Measurements from ENCODE around the gene HPX.
A peak's percentile ranks its signal among the peaks of the same experiment; 100 is the strongest.

HPX gene, protein sequence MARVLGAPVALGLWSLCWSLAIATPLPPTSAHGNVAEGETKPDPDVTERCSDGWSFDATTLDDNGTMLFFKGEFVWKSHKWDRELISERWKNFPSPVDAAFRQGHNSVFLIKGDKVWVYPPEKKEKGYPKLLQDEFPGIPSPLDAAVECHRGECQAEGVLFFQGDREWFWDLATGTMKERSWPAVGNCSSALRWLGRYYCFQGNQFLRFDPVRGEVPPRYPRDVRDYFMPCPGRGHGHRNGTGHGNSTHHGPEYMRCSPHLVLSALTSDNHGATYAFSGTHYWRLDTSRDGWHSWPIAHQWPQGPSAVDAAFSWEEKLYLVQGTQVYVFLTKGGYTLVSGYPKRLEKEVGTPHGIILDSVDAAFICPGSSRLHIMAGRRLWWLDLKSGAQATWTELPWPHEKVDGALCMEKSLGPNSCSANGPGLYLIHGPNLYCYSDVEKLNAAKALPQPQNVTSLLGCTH

DNA sequence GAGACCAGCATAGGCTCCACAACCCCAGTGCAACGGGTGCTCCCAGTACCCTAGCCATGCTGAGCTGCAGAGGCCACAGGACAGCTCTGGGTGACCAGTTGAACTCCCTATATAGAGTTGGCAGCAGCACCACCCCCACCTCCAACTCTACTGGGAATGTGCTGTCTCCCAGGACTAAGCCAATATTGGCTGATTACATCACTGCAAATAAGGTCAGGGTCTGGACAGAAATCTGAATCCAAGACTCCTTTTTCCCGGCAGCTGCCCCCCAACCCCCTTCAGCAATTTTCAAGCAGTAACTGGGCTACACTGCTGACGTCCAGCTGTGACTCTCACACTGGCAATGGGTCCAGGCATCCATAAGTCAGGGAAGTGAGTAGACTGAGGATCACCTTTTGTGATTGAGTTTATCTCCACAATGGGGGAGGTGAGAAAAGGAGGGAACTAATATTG, at the start of gene HPX:
HPX (minus strand) TSS at position 82 of the 453 bp plus-strand sequence; CDS start at position 58, 24 bp downstream.
- no peak for DNase-seq

DNA sequence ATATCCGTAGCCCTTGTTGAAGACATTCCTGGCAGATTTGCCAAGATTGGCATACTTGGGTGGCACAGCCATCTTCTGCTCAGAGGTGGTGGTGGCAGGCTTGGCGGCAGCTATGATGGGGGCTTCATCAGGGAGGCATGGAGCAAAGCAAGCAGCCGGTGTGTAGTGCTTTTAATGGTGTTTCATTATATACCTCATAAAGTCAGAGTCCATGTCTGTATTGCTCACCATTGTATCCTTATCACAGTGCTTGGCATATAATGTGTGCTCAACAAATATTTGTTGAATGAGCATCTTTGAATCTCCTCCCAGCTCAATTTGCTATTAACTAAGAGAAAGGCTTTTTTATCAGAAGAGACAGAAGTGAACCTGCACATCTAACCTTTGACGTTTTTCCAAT, 48.5 kb upstream of the HPX start:
- no peak for DNase-seq

DNA sequence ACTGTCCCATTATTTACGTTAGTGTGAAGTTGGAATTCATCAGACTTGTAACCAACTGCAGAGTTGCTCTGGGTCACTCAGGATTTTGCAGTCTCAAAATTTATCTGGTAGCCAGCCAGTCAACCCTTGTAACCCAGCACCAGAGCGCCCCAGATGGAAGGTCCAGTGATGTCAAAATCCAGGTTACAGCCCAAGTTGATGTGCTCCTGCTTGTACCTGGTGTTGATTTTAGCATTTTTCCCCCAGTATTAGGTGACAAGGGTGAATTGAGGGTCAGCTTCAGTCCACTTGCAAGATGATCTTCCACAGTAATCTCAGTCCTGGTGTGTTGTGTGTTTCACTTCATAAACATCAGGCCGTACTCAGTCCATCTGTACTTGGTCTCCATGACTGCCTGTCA, 48.0 kb upstream of the HPX start:
- DNase-seq, result no peak

DNA sequence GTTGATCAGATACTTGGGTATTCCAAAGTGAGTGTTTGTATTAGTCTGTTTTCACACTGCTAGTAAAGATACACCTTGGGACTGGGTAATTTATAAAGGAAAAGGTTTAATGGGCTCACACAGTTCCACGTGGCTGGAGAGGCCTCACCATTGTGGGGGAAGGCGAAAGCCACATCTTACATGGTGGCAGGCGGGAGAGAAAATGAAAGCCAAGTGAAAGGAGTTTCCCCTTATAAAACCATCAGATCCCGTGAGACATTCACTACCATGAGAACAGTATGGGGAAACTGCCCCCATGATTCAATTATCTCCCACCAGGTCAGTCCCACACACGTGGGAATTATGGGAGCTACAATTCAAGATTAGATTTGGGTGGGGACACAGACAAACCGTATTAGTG, 47.6 kb upstream of the HPX start:
- DNase-seq, result no peak

DNA sequence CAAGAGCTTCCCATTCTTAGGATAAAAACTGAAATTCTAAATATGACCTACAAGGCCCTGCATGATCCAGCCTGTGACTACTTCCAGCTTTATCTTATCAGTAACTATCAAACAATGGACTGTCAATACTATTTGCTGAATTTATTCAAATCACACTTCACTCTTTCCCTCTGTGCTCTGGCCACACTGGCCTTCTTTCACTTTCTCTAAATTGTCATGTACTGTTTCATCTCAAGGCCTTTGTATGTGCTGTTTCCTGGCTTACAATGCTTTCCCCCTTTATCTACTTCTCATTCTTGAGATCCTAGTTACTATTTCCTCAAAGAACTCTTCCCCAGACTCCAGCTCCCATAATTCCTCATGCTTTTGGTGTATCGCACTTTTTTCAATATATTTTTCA, 46.2 kb upstream of the HPX start:
- DNase-seq, result no peak

DNA sequence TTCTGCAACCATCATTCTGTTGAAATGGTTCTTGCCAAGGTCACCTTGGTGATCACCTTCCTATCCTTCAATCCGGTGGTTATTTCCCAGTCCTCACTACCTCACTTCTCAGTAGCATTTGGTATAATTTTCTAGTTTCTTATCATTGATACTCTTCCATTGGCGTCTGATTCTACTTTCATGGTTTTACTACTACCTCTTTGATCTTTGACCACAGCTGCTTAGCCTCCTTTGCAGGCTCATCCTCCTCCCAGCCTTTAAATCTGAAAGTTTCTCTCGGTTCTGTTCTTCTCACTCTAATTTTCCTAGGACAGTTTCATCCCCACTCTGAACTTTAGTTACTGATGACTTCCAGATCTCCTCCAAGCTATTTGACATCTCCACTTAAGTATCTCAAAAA, 45.5 kb upstream of the HPX start:
- DNase-seq, result no peak

DNA sequence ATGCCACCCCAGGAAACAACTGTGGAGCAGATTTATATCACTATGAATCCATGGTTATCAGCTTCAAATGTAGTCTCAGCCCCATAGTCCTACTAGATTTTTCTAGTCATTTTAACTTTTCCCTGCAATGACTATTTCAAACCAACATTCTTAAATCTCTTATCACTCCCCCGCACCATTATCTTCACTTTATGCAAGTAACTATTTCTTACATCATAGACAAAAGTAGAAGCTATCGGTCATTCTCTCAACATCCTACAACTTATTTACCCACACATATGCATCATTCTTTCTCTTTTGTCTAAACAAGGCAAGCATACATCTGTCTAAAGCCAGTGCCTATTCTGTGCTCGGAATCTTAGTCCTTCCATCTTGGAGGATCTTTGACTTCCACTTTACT, 44.9 kb upstream of the HPX start:
- DNase-seq, result no peak

DNA sequence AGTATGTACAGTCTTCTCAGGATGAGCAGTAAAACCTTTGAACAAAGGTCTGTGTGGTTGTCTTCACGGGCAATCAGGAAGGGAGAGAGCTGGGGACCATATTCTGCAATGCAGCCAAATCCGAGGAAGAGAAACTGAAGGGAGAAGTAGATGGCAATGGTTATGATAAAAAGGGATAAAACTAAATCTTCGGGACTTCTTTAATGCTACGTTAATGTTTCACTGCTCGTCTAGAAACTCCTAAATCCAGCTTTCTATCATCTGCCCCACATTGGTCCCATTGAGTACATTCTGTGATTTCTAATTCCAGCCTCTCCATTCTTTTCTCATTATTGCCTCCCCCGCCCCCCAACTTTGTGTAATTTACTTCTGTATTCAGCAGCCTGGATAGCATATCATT, 42.2 kb upstream of the HPX start:
- no peak for DNase-seq

DNA sequence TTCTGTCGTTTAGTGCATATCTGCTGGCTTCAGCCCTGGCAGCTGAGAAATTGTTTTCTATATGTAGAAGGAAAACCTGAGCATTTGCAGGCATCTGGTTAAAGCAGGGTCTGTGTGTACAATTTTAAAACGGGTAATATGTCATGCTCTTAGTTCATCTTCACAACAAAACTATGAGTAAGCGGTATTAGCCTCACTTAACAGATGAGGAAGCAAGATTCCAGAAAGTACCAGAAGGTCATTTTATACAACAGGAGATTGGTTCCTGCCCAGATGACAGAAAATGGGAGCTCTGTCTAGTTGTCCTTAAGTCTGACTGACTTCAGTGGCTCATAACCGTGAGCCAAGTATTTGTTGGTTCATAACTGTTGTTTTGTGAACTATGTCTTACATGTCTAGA, 41.7 kb upstream of the HPX start:
- DNase-seq, result no peak

DNA sequence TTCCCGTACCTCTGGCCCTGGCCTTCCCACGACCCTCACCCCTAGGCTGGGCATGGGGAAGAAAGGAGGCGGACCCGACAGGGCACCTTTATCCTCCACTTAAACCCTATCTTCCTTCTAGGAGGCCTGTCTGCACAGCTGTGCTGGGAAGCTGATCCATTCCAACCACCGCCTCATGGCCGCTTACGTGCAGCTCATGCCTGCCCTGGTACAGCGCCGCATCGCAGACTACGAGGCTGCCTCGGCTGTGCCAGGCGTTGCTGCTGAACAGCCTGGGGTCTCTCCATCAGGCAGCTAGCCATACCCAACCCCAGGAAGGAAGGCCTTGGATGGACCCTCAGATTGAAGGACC, 41.1 kb upstream of the HPX start:
- no peak for DNase-seq

DNA sequence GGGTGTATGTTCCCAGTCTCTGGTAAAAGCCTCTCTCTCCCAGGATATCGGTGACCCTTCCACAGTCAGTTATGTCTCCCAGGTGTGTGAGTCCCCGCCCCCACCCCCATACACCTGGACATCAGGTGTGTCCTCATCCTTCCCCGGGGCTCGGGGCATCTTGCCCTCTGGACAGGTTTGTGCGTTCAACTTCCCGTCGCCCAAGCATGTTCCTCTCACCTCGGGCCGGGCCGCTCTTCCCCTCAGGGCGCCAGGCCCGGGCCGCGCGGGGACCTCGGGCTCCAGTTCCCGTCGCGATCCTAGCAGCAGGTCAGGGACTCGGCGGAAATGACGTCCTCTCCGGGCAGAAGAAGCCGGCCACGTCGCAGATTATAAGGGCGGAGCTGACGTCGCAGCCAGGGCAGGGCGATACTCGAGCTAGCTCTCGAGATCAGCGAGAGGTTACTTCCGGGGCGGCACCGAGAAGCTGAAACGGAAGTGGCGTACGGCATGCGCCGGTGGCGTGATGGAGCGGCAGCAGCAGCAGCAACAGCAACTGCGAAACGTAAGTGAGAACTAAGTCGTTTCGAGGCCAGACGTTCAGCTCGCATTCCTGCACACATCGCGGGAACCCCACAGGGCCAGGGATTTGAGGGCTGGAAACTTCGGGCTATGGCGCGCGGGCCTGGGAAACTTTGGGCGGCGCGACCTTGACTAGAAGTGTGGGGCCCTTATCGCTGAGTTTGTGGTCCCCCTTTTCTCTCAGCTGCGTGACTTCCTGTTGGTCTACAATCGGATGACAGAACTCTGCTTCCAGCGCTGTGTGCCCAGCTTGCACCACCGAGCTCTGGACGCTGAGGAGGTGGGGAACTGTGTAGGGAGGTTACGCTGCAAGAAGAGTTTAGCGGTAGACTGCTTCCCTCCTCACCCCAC, 40.5 kb upstream of the HPX start, which contains the start of the genes ARFIP2 and TIMM10B:
ARFIP2 (minus strand) TSS at position 320 of the 912 bp plus-strand sequence. CDS start 910 bp downstream, outside the sequence.
TIMM10B (plus strand) TSS at position 490 of the 912 bp plus-strand sequence; CDS start at position 506, 16 bp downstream.
- peak; percentile 92 for DNase-seq

DNA sequence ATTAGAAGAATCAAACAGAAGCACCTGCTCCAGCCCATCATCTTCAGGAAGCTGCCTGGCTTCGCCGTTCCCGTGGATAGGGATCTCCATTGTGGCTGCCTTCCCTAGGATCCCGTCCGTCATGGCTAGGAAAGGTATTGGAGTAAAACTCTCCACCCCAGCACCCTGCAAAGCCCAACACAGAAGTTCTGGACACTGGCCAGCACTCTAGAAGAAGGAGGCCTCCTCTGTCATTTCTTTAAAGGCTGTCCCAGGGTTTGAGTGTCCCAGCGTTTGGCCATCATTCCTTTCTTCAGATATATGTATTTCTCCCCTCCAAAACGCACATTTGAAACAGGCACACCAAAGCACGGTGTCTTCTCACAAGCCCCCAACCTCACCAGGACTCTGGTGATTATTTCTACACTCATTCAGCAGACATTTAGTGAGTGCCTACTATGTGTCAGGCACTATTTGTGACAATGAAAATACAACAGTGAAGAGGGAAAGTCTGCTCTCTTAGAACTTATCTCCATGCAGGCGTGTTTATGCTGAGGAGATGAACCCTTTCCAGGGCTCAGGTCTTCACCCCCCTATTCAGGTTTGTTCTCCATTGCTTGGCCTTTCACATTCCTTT, 39.6 kb upstream of the HPX start:
- no peak for DNase-seq

DNA sequence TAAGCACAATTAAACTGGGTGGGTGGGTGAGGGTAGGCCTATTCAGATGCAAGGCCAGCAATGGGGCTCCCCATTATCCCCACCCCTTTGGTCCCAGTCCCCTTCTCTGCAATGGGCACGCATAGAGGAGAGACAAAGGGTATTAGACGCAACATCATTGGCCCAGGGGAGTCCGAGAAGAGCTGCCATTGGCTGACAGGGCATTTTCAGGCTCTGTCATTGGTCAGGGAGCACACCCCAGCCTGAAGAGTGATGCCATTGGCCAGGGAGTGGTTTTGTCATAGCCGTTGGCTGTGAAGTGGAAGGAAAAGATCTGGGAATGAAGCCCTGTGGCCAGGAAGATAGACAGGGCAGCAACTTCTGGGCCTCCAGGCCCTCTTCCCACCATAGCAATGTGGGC, 35.8 kb upstream of the HPX start:
- DNase-seq, result no peak

DNA sequence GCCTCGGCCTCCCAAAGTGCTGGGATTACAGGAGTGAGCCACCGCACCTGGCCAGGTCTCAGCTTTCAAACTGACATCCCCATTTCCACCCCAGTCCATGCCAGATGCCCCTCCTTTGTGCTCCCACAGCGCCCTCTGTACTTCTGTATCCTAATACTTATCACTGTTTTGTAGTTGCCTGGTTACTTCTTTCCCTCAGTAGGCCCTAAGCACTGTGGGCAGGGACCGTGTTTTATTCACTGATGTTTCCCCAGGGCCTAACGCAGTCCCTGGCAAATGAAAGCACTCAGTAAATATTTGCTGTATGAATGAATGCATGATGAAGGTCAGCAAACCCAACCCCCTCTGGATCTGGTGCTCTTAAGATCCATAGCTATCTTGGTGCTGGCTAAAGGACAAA, 35.1 kb upstream of the HPX start:
- no peak for DNase-seq

DNA sequence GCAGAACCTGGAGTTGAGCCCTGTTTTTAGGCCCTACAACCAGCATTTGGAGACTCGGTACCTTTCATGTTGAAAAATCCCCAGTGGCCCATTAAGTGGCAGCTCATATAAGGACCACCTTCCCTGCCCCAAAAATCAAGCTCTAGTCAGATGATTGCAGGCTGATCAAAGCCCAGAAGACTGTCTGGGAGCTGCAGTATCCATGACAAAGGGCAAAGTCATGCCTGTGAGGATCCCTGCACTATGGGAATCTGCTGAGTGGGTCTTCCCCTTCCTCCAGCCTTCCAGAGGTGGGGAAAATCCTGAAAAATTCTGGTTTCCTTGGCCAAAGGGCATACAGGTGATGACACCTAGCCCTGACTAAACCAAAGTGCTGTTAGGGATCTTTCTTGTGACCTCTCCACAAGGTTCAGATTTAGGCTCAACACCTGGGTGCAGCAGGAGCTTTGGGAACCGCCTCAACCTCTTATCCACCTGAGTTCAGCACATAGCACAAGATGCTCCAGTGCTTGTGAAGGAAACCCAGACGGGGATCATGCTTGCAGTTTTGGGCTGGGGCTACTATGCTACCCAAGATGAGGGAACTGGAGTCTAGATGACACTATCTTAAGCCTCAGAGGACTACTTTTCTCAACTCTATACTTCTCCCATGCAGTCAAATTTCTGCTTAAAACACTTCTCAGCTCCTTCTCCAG, 34.2 kb upstream of the HPX start:
- DNase-seq, result no peak

DNA sequence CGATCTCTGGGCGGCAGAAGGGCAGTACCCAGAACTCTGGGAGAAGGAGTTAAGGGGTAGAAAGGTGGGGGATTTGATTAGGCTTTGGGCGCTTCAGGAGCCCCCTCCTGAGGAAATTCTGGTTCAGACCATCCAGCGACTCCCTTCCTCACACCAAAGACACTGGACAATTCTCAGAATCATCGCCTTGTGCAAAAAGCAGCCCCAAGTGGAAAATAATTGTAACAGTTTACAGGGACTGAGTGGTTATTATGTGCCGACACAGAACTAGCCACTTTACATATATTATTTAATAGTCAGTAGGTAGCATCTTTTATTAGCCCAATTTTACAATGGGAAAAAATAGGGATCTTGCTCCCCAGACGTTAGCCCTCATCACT, 33.6 kb upstream of the HPX start:
- DNase-seq, result no peak

DNA sequence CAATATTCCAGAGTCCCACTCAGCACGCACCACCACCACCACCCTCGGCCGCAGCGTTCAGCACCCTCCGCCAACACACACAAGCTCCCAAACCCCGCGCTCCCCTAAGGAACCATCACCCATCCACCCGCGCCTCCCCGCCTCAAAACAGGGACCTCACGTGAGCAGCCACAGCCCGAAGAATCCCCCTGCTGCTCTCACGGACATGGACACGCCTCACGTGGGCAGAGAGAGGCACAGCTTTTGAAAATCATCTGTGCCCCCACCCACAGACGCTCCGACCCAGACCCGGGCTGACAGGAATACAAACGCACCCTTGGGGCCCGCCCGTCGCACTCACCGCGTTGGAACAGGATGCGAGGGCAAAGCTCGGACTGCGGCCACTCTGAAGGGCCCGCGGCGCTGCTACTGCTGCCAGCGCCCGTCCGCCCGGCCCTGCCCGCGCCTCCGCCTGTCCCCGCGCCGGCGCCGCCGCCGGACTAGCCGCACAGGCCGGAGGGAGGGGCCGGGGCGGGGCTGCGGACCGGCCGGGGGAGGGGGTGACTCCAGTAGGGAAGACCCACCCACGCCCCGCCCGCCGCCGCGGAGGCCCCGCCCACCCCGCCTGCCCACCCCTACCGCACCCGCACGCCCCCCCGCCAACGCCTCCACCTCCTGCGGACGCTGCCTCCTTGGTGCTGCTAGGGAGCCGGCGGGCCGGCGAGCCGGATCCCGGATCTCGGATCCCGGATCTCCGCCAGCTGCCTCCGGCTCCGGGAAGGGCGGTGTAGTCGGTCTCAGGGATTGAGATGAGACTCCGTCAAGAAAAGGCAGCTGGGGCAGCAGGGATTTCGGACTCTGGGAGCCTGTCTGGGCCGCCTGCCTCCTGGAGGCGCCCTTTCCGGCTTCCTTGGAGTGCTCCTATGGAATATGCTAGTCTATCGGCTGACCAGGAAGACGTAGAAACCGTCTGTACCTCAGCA, 32.9 kb upstream of the HPX start, which contains the start of gene TRIM3:
TRIM3 (minus strand) TSS at position 491 of the 962 bp plus-strand sequence. CDS start 8,246 bp downstream, outside the sequence.
- DNase-seq, result peak; percentile 53

DNA sequence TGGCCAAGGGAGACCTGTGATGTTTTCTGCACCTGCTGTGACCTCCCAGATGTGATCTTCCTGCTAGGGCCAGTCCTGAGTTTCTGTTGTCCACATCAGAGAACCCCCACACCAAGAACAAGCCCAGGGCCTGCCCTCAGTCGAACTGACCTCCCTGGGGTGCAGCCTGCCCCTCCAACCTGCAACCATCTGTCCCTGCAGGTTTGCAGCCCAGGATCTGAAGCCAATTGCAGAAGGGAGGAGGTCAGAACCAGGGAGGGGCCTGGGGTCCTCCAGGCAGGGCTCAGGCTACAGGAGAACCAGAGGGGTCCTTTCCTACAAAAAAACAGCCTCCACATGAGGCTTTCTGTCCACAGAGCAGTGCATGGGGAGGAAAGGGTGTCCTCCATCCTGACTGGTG, 32.1 kb upstream of the HPX start:
- no peak for DNase-seq

DNA sequence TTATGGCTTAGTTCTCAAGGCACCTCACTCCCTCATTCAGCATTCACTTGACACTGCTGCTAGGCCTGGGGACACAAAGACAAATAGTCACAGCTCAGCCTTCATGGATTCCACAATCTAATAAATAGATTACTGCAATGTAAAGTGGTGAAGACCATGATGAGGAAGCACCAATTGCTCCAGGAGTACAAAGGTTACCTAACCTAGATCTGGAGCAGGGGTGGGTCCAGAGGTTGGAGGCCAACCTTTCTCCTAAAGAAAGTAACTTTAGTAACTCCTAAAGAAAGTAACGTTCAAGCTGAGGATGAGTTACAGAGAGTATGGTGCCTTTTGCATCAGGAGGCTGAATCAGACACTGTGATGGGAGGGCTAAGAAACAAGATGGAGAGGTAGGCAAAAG, 28.8 kb upstream of the HPX start:
- DNase-seq, result no peak

DNA sequence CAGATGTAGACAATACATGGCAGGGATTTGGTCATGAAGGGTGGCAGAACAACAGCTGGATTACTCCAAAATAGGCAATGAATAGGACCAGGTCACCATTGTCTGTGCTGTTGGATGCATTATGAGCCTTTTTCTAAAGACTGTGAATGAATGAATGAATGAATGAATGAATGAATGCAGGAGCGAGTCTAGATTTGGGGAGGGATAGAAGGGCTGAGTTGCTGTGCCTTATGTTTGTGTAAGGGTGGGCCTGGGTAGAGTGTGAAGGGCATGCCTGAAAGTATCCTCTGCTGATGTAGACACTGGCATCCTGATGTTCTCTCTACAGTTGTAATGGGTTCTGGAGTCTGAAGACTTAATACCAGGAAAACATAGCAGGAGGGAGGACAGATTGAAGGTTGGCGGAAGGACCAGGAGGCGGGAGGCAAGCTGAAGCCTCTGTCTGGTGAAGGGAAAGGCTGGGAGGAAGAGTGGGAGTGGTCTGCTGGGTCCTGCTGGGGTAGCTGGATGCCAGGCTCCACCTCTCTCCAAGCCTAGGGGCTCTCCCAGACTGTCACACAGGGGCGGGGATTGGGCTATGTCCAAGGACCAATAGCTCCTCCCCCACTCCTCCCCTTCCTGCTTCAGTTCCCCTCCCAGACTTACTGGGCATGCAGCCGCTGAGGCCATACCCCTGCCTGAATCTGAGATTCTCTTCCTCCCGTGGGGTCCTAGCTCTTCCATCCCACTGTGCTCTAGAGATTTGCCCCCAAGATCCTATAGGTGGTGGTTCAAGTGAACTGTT, 28.1 kb upstream of the HPX start:
- no peak for DNase-seq

DNA sequence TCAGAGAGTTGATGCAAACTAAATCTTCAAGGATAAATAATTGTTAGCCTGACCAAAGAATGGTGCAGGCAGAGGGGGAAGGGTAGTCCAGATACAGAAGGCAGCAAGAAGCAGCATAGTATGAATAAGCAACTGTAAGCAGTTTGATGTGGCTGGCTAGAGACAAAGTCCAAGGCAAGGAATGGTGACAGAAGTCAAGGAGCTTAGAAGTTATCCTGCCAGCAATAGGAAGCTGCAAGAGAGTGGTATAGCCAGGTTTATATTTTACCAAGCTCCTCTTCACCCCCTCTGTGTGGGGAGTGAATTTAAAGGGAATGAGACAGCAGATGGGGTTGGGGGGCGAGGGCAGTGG, 18.3 kb upstream of the HPX start:
- DNase-seq, result no peak

All from activated T-cell treated with anti-CD3 and anti-CD28 coated beads for 4 hours (primary cell).